ENCODE measurements around the gene TNFSF13. TPM values are rescaled to one million over a fixed set of nuclear protein-coding genes. Genes with fewer than 3 reads are reported as not detected.

TNFSF13 gene
- total and polyA plus RNA-seq, 2 of the 8 experiments (the other 6 are each of a cell fraction or from before 2014, with no cell fraction given): 2.1 to 2.6 TPM

- no peaks in the 10 kb centered on the region for H3K36me3 ChIP-seq (ENCODE audit: control insufficient read depth in 2 of 4, insufficient read depth in 4 of 4, low read length in 3 of 4)
- H3K56ac ChIP-seq (replicated peaks; ENCODE audit: insufficient read length, low read depth, low read length): no peak overlapping the region
- H3K23me2 ChIP-seq (ENCODE audit: low read depth, low read length): peaks cover 6% of the 10 kb centered on the region; the same call in 1 of the 2 replicates
- no peak overlapping the region for H3K4ac ChIP-seq (replicated peaks; ENCODE audit: insufficient read length, low read depth, low read length)
- no peak overlapping the region for H2AFZ ChIP-seq (ENCODE audit: low read length)
- no peak overlapping the region for H2AK5ac ChIP-seq (ENCODE audit: low read depth, low read length)
- DNase-seq (ENCODE audit: low read depth in 1 of 2, low spot score in 2 of 2): no peak
- H3K14ac ChIP-seq (ENCODE audit: insufficient read length): no peak overlapping the region
- no peak overlapping the region for H2BK15ac ChIP-seq (ENCODE audit: low read length)
- WGBS, 2 experiments (ENCODE audit: extremely low coverage in 1 of 2, insufficient coverage in 1 of 2, insufficient read length in 1 of 2, insufficient replicate concordance in 2 of 2, low coverage in 1 of 2, low lambda C conversion rate in 2 of 2, missing lambda C conversion rate in 1 of 2): 71% methylated on average over 6 of the region's 6 CpGs; no CpG with 5 or more reads in 1 of the 2 experiments
- no peak overlapping the region for H2BK20ac ChIP-seq (ENCODE audit: low read length)
- CTCF ChIA-PET (ENCODE audit: partially characterized antibody): interaction anchor here (0.9 to 2.2 kb wide), 2 partner anchors 16 to 36 kb away, joined by 3 to 13 read pairs; no protein-coding TSS in a partner anchor
- peaks cover 0 to 4% (median 3%) of the 10 kb centered on the region in 4 experiments; a peak in 2 of 7 replicates for H3K4me1 ChIP-seq (replicated peaks in 1 of 4; ENCODE audit: control insufficient read depth in 3 of 4, insufficient read depth in 4 of 4, low read length in 3 of 4)
- H3K9ac ChIP-seq (replicated peaks in 1 of 4; ENCODE audit: extremely low read depth in 1 of 4, low read depth in 3 of 4, low read length in 3 of 4): no peak overlapping the region
- H3K4me3 ChIP-seq (ENCODE audit: extremely low read depth in 1 of 4, insufficient read depth in 2 of 4, low read depth in 3 of 4, low read length in 4 of 4): no peak overlapping the region
- H2BK120ac ChIP-seq (replicated peaks; ENCODE audit: low read depth, low read length): no peak overlapping the region
- no peak overlapping the region for H2BK12ac ChIP-seq (ENCODE audit: low read depth, low read length)
- no peak overlapping the region for H4K91ac ChIP-seq (replicated peaks; ENCODE audit: insufficient read length, low read length)
- H2BK5ac ChIP-seq (ENCODE audit: low read depth, low read length): no peak overlapping the region
- no peak overlapping the region for H4K5ac ChIP-seq (ENCODE audit: insufficient read length, low read depth, low read length)
- H3K27me3 ChIP-seq (replicated peaks in 1 of 4; ENCODE audit: control insufficient read depth in 3 of 4, extremely low read depth in 1 of 4, insufficient read depth in 3 of 4, low read length in 3 of 4): peaks cover 0 to 5% (median 3%) of the 10 kb centered on the region in 4 experiments; a peak in 4 of 7 replicates
- POLR2A ChIA-PET (ENCODE audit: partially characterized antibody): interaction anchor here (37.5 kb wide), 1 partner anchor 37 kb away, joined by 1144 read pairs; the partner anchor contains the start of genes CD68, MPDU1 and SOX15
- no peak overlapping the region for H3K23ac ChIP-seq (ENCODE audit: insufficient read length)
- H3K27ac ChIP-seq (ENCODE audit: low read depth, low read length): no peak overlapping the region
- no peak overlapping the region for H3K4me2 ChIP-seq (ENCODE audit: insufficient read depth in 1 of 2, low read depth in 2 of 2, low read length in 2 of 2)
- peaks cover 0 to 5% of the 10 kb centered on the region in 2 experiments for H4K20me1 ChIP-seq (replicated peaks in 1 of 2; ENCODE audit: control insufficient read depth in 1 of 2, insufficient read depth in 2 of 2, low read length in 2 of 2)
- no peak overlapping the region for H3K18ac ChIP-seq (ENCODE audit: extremely low read depth, low read length)
- H3K79me2 ChIP-seq (ENCODE audit: control insufficient read depth in 1 of 2, insufficient read depth in 2 of 2, low read length in 2 of 2): no peaks in the 10 kb centered on the region
- no peaks in the 10 kb centered on the region for H3K79me1 ChIP-seq (ENCODE audit: low read depth, low read length)
- no peak overlapping the region for H4K8ac ChIP-seq (ENCODE audit: extremely low read depth, insufficient read depth, low read length)
- TF ChIP-seq TAF7 (optimal IDR thresholded peaks at IDR 0.05; ENCODE audit: borderline replicate concordance, low read depth, low read length) (no peak), HDAC2 (IDR thresholded peaks at IDR 0.05; ENCODE audit: borderline replicate concordance in 1 of 2, low read depth in 2 of 2, low read length in 2 of 2) (no peak), EGR1 (IDR thresholded peaks at IDR 0.05; ENCODE audit: borderline replicate concordance, low read depth, low read length) (no peak), TBP (IDR thresholded peaks at IDR 0.05; ENCODE audit: low read depth, low read length) (no peak)
- H3K9me3 ChIP-seq (ENCODE audit: insufficient read depth in 2 of 2, low read depth in 1 of 2, low read length in 1 of 2): no peaks in the 10 kb centered on the region
- no peak for FAIRE-seq
Measured at GRCh38 chr17:7544911-7545310, 13.6 kb upstream of the TNFSF13 start.

Data from H1 (cell line).